Measurements from ENCODE around the gene LRG1. TPM values are rescaled to one million over a fixed set of nuclear protein-coding genes. Genes with fewer than 3 reads are reported as not detected.

Gene LRG1
- total RNA-seq, 4 donors from 2014 or later, result 2.1 to 8.5 TPM; not detected in 2

DNA sequence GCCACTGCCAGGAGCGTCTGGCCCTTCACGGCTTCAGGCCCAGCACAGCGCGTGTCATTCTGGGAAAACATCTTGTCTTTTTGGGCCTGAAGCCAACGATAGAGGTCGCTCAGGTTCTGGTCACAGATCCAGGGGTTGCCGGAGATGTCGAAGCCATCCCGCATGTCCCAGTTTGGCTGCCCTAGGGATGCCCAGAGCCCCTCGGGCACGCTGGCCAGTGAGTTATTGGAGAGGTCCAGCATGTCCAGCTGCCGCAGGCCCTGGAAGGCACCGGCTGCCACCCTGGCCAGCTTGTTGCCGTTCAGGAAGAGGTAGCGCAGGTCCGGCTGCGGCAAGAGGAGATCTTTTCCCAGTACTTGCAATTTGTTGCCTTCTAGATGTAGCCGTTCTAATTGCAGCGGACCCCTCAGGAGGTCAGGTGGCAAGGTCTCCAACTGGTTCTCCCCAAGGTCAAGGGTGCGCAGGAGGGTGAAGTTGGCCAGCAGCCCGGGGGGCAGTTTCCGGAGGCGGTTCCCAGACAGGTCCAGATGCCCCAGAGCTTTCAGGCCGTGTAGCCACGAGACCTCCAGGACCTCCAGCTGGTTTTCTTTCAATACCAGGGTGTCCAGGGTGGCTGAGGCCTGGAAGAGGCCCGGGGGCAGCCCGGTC lies 1.8 kb downstream of the LRG1 start:
- H3K27me3 ChIP-seq, result peaks cover 26% of the 10 kb centered on the region

DNA sequence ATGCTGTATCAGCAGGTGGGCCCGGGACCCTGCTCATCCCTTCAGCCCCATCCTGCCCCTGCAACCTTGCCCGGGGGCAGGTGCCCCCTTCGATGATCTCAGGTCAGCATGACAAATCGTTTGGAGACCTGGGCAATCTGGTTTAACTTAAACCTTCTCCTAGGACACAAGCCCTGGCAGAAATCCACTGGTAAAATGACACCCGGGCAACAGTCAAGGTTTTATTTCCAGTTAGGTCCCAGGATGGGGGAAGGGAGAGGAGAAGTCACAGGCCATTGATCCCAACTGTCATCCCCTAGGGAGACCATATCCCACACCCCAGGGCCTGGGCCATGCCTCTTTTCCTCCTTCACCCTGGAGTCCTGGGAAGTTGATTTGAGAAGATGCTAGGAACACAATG lies 3.0 kb downstream of the LRG1 start:
- peaks cover 26% of the 10 kb centered on the region for H3K27me3 ChIP-seq
- ATAC-seq, result no peak
- WGBS, 2 donors (ENCODE audit: low coverage in 1 of 2), result no CpG with 5 or more reads among the region's 5 CpGs

More for the DNA sequence above, 1.8 kb downstream of the LRG1 start:
- Histone ChIP-seq H3K4me3 (no peak overlapping the region), H3K4me1 (peaks cover 0 to 18% (median 0%) of the 10 kb centered on the region in 3 donors), H3K9me3 (peaks cover 0 to 9% (median 0%) of the 10 kb centered on the region in 3 donors), H3K36me3 (no peaks in the 10 kb centered on the region), H3K27ac (no peak overlapping the region)
- no peak for ATAC-seq
- 74% methylated on average over 12 of the region's 27 CpGs; no CpG with 5 or more reads in 1 of the 2 donors for WGBS, 2 donors (ENCODE audit: low coverage in 1 of 2)
- no peak for TF ChIP-seq POLR2A (IDR thresholded peaks at IDR 0.05)
- no peak for TF ChIP-seq EP300 (IDR thresholded peaks at IDR 0.05)
- no peak for TF ChIP-seq POLR2AphosphoS5 (IDR thresholded peaks at IDR 0.05)
- TF ChIP-seq, protein P1, sequence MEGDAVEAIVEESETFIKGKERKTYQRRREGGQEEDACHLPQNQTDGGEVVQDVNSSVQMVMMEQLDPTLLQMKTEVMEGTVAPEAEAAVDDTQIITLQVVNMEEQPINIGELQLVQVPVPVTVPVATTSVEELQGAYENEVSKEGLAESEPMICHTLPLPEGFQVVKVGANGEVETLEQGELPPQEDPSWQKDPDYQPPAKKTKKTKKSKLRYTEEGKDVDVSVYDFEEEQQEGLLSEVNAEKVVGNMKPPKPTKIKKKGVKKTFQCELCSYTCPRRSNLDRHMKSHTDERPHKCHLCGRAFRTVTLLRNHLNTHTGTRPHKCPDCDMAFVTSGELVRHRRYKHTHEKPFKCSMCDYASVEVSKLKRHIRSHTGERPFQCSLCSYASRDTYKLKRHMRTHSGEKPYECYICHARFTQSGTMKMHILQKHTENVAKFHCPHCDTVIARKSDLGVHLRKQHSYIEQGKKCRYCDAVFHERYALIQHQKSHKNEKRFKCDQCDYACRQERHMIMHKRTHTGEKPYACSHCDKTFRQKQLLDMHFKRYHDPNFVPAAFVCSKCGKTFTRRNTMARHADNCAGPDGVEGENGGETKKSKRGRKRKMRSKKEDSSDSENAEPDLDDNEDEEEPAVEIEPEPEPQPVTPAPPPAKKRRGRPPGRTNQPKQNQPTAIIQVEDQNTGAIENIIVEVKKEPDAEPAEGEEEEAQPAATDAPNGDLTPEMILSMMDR (IDR thresholded peaks at IDR 0.05), result no peak

DNA sequence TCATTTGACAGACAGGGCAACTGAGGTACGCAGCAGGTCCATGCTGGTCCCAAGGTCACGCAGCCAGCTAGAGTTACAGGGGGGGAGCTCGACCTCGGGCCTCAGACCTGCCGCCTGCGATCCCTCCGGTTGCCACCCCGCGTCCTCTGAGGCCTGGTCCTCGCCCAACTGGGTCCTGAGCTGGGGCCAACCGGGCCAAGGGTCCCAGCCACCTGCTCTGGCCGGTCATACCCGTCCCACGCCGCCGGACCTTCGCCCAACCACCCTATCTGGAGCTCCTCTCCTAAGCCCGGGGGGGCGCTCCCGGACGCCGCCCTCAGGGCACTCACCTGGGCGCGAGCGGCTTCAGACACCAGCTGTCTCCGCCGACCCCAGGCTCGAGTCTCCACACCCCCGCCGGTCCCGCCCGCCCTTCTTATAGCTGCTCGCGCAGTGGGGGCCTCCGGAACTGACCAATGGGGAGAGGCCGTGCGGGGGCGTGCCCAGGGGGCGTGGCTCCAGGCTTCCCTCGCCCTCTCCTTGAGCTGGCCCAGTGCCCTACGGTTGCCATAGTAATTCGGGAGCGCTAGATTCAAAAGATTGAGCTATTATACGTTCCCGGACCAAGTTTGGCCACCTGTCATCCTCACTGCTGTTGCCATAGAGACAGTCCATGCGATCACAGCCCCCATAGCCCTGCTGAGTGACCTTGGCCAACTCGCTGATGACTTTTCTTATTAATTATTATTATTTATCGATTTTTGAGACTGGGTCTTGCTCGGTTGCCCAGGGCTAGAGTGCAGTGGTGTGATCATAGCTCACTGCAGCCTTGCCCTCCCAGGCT lies 4.8 kb downstream of the LRG1 start, which contains the start of gene PLIN5:
Gene PLIN5, minus strand, starts transcription at position 389 of the 823 bp plus-strand sequence. CDS start 1,150 bp downstream, outside the sequence.
- WGBS, 2 donors (ENCODE audit: low coverage in 1 of 2), result 19 to 48% methylated on average over 2 to 9 of the region's 49 CpGs
- Histone ChIP-seq H3K9me3 (no peaks in the 10 kb centered on the region), H3K4me3 (peak within 1 kb of the TSS; percentile 25 to 51), H3K36me3 (no peaks in the 10 kb centered on the region), H3K27me3 (peaks cover 20% of the 10 kb centered on the region), H3K27ac (peak within 1 kb of the TSS in 3 of 4 donors; percentile 47 to 74 (median 64)), H3K4me1 (peaks cover 0 to 18% (median 0%) of the 10 kb centered on the region in 3 donors)
- ATAC-seq, result peak; percentile 90
- TF ChIP-seq POLR2A (IDR thresholded peaks at IDR 0.05) (peak in 1 of 2 donors; percentile 38), POLR2AphosphoS5 (IDR thresholded peaks at IDR 0.05) (peak; percentile 32), EP300 (IDR thresholded peaks at IDR 0.05) (no peak)
- TF ChIP-seq, protein P1 (IDR thresholded peaks at IDR 0.05), result no peak

More for the DNA sequence above, 3.0 kb downstream of the LRG1 start:
- Histone ChIP-seq H3K4me3 (no peak overlapping the region), H3K27ac (no peak overlapping the region), H3K4me1 (peaks cover 0 to 18% (median 0%) of the 10 kb centered on the region in 3 donors), H3K9me3 (peaks cover 0 to 9% (median 0%) of the 10 kb centered on the region in 3 donors), H3K36me3 (no peaks in the 10 kb centered on the region)
- no peak for TF ChIP-seq POLR2A (IDR thresholded peaks at IDR 0.05)
- TF ChIP-seq EP300 (IDR thresholded peaks at IDR 0.05), result no peak

DNA sequence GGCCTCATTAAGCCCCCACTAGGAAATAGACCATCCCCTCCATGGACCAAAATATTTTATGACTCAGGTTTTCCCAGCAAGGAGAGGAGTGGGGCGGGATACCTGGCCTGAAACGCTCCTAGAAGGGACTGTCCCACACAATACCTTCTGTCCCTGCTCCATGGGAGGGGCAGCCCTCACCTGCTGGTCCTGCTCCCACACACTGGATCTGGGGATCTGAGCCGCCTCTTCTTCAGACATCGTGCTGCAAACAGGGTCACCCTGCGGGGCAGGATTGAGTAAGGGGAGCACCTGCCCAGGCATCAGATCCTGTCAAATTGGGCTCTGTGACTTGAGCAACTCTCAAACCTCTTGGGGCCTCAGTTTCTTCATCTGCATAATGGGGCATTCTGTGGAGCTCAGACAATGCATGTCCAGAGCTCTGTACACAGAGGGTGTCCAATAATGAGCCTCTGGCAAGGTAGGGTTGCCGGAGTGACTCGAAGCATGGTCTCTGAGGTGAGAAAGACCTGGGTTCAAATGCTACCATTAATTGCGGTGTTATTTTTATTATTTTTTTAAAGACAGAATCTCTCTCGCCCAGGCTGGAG lies 5.9 kb downstream of the LRG1 start:
- 80 to 83% methylated on average over 1 to 4 of the region's 9 CpGs for WGBS, 2 donors (ENCODE audit: low coverage in 1 of 2)
- TF ChIP-seq, protein P1 (IDR thresholded peaks at IDR 0.05), result no peak
- TF ChIP-seq EP300 (IDR thresholded peaks at IDR 0.05) (no peak), POLR2AphosphoS5 (IDR thresholded peaks at IDR 0.05) (no peak), POLR2A (IDR thresholded peaks at IDR 0.05) (no peak)
- no peaks in the 10 kb centered on the region for H3K9me3 ChIP-seq
- peaks cover 12% of the 10 kb centered on the region for H3K27me3 ChIP-seq
- H3K27ac ChIP-seq, result peak overlapping the region in 1 of 4 donors; percentile 74
- H3K4me1 ChIP-seq, result peaks cover 0 to 18% (median 0%) of the 10 kb centered on the region in 3 donors
- H3K4me3 ChIP-seq, result no peak overlapping the region
- no peaks in the 10 kb centered on the region for H3K36me3 ChIP-seq
- ATAC-seq, result no peak

DNA sequence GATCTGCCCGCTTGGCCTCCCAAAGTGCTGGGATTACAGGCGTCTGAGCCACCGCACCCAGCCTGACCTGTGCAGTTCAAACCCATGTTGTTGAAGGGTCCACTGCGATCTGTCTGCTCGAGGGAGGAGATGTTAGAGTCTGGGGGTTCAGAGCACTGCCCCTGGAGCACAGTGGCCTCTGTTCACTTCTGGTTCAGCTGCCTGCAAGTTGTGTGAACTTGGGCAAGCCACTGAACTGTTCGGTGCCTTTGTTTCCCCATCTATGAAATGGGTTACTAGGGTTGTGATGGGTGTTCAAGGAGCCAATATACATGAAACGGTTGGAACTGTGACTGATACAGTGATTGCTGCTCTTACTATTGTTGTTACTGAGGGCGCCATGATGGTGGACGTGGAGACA lies 6.5 kb downstream of the LRG1 start:
- WGBS, 2 donors (ENCODE audit: low coverage in 1 of 2), result 58 to 85% methylated on average over 2 to 3 of the region's 9 CpGs
- no peak overlapping the region for H3K27ac ChIP-seq
- peaks cover 0 to 18% (median 0%) of the 10 kb centered on the region in 3 donors for H3K4me1 ChIP-seq
- TF ChIP-seq POLR2A (IDR thresholded peaks at IDR 0.05), result no peak
- TF ChIP-seq EP300 (IDR thresholded peaks at IDR 0.05), result no peak
- no peak for TF ChIP-seq POLR2AphosphoS5 (IDR thresholded peaks at IDR 0.05)
- TF ChIP-seq, protein P1 (IDR thresholded peaks at IDR 0.05), result no peak
- H3K36me3 ChIP-seq, result no peaks in the 10 kb centered on the region
- peaks cover 6% of the 10 kb centered on the region for H3K27me3 ChIP-seq
- no peak overlapping the region for H3K4me3 ChIP-seq
- H3K9me3 ChIP-seq, result no peaks in the 10 kb centered on the region
- ATAC-seq, result no peak

Measured in gastroesophageal sphincter (tissue), 4 donors.